GM19455 (cell line): Measurements from ENCODE around the gene GPC5.

Experiments
- ATAC-seq: cut with Tn5 transposase; IDR thresholded peaks from one replicate; pipeline ENCODE4 v1.9.1; 2021; ENCODE audit not compliant: unreplicated experiment

The GPC5 gene

GRCh38 chr13:92312823-92313222 lies 914.4 kb downstream of the GPC5 start:
- no peak for ATAC-seq

- ATAC-seq = no peak
Measured at GRCh38 chr13:92313382-92313781, 915.0 kb downstream of the GPC5 start.

GRCh38 chr13:92315265-92315664 lies 916.8 kb downstream of the GPC5 start:
- no peak for ATAC-seq

GRCh38 chr13:92316030-92316429 lies 917.6 kb downstream of the GPC5 start:
- ATAC-seq = no peak

- no peak for ATAC-seq
Measured at GRCh38 chr13:92317066-92317465, 918.6 kb downstream of the GPC5 start.

GRCh38 chr13:92320323-92320722 lies 921.9 kb downstream of the GPC5 start:
- ATAC-seq = no peak

GRCh38 chr13:92321174-92321573 lies 922.8 kb downstream of the GPC5 start:
- no peak for ATAC-seq

GRCh38 chr13:92345627-92346026 lies 947.2 kb downstream of the GPC5 start:
- no peak for ATAC-seq

GRCh38 chr13:92346046-92346445 lies 947.6 kb downstream of the GPC5 start:
- no peak for ATAC-seq

GRCh38 chr13:92354583-92354982 lies 956.2 kb downstream of the GPC5 start:
- ATAC-seq = no peak

- no peak for ATAC-seq
Measured at GRCh38 chr13:92355213-92355612, 956.8 kb downstream of the GPC5 start.

GRCh38 chr13:92362717-92363116 lies 964.3 kb downstream of the GPC5 start:
- ATAC-seq = no peak

GRCh38 chr13:92365904-92366303 lies 967.5 kb downstream of the GPC5 start:
- ATAC-seq = no peak

- no peak for ATAC-seq
Measured at GRCh38 chr13:92377396-92377795, 979.0 kb downstream of the GPC5 start.

GRCh38 chr13:92379371-92379770 lies 981.0 kb downstream of the GPC5 start:
- ATAC-seq = no peak

GRCh38 chr13:92384410-92384809 lies 986.0 kb downstream of the GPC5 start:
- no peak for ATAC-seq

GRCh38 chr13:92387245-92387644 lies 988.8 kb downstream of the GPC5 start:
- no peak for ATAC-seq

- ATAC-seq = no peak
Measured at GRCh38 chr13:92390217-92390616, 991.8 kb downstream of the GPC5 start.

GRCh38 chr13:92403606-92404005 lies 1005.2 kb downstream of the GPC5 start:
- no peak for ATAC-seq

- no peak for ATAC-seq
Measured at GRCh38 chr13:92407858-92408257, 1009.4 kb downstream of the GPC5 start.

GRCh38 chr13:92412481-92412880 lies 1014.1 kb downstream of the GPC5 start:
- ATAC-seq = no peak

- ATAC-seq = no peak
Measured at GRCh38 chr13:92412996-92413395, 1014.6 kb downstream of the GPC5 start.

- no peak for ATAC-seq
Measured at GRCh38 chr13:92413452-92413851, 1015.0 kb downstream of the GPC5 start.

GRCh38 chr13:92414851-92415250 lies 1016.4 kb downstream of the GPC5 start:
- no peak for ATAC-seq
